Measurements from ENCODE around the gene FOSB. TPM values are rescaled to one million over a fixed set of nuclear protein-coding genes. Genes with fewer than 3 reads are reported as not detected.
A peak's percentile ranks its signal among the peaks of the same experiment; 100 is the strongest.

FOSB gene
- total RNA-seq, 1 experiment from 2014 or later = 1.7 TPM

DNA sequence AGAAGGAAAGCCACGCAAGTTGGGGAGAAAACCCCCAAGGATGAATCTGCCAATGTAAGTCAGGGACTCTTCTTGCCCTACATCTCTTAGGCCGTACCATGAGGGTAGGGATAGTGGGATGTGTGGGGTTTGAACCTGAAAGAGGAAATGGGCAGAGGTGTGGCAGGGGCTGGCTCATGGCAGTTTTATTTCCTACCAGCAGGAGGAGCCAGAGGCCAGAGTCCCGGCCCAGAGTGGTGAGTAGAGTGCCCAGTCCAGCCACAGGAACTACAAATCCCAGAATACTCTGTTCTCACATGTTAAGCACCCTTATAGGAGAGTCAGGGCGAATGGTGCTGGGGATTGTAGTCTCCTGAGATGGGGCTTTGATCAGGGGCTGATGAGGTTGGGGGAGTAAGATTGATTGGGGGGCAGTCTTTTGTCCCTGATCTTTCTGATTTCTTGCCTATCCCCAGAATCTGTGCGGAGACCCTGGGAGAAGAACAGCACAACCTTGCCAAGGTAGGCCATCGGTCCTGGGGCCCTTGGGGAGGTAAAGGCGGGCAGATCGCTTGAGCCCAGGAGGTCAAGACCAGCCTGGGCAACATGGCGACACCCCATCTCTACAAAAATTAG is 56.0 kb downstream of the FOSB start:
- Histone ChIP-seq H3K23ac (ENCODE audit: insufficient read length, low read depth, low read length) (no peak overlapping the region), H4K8ac (replicated peaks; ENCODE audit: insufficient read length, low read depth, low read length) (no peak overlapping the region), H3K23me2 (ENCODE audit: insufficient read length, low read depth, low read length, poor library complexity, severe bottlenecking) (peaks cover 10% of the 10 kb centered on the region), H3K9ac (ENCODE audit: extremely low read depth, insufficient read length, low read length) (no peak overlapping the region), H4K91ac (ENCODE audit: insufficient read length, low read depth, low read length) (no peak overlapping the region), H4K5ac (ENCODE audit: insufficient read length, low read depth, low read length) (no peak overlapping the region), H3K27ac (ENCODE audit: insufficient read length, low read depth, low read length) (no peak overlapping the region), H2BK120ac (ENCODE audit: low read depth, low read length, poor library complexity, severe bottlenecking) (no peak overlapping the region), H2BK15ac (ENCODE audit: low read depth, low read length) (no peak overlapping the region), H2AK5ac (ENCODE audit: insufficient read length, low read length) (no peak overlapping the region), H3K9me3 (ENCODE audit: control insufficient read depth, low read depth, low read length) (no peaks in the 10 kb centered on the region), H3K79me1 (ENCODE audit: insufficient read depth, low read depth, low read length, poor library complexity, severe bottlenecking) (no peaks in the 10 kb centered on the region), H3K18ac (ENCODE audit: insufficient read length, low read depth, low read length) (no peak overlapping the region), H4K20me1 (ENCODE audit: control insufficient read depth, insufficient read depth, insufficient read length) (no peaks in the 10 kb centered on the region), H3K27me3 (ENCODE audit: insufficient read depth, low read length) (no peaks in the 10 kb centered on the region), H3K4ac (ENCODE audit: low read depth, low read length) (no peak overlapping the region), H2AFZ (ENCODE audit: low read length) (no peak overlapping the region), H2BK5ac (ENCODE audit: insufficient read length, low read length) (no peak overlapping the region), H2BK12ac (ENCODE audit: insufficient read length, low read depth, low read length) (no peak overlapping the region), H3T11ph (ENCODE audit: low read length) (no peak overlapping the region), H3K4me1 (ENCODE audit: insufficient read depth, low read length) (no peaks in the 10 kb centered on the region), H3K79me2 (ENCODE audit: insufficient read depth, low read length) (0 out of 2 replicates have a peak, but pooled peaks cover 2% of the 10 kb centered on the region), H3K14ac (ENCODE audit: insufficient read depth, low read length) (no peak overlapping the region), H3K56ac (ENCODE audit: insufficient read length, low read depth, low read length) (no peak overlapping the region), H3K4me2 (ENCODE audit: insufficient read depth, insufficient read length, low read length) (no peak overlapping the region), H2BK20ac (ENCODE audit: low read depth, low read length, poor library complexity, severe bottlenecking) (no peak overlapping the region)
- Mint-ChIP-seq H3K27me3 (ENCODE audit: low read depth) (peaks cover under 1% of the 10 kb centered on the region; the same call in 1 of the 2 replicates), H3K36me3 (ENCODE audit: insufficient read depth in 1 of 3, low read depth in 3 of 3) (peaks cover 30 to 69% (median 47%) of the 10 kb centered on the region in 3 experiments), H3K9me3 (no peaks in the 10 kb centered on the region), H3K27ac (peak overlapping the region; percentile 82 to 86 (median 83); a peak in 4 of 7 replicates), H3K4me1 (peaks cover 16 to 21% of the 10 kb centered on the region in 2 experiments), H3K4me3 (peak overlapping the region in 1 of 2 experiments; percentile 57; a peak in 1 of 5 replicates)
- no CpG with 5 or more reads among the region's 9 CpGs for WGBS (ENCODE audit: extremely low coverage, insufficient read length, low lambda C conversion rate)
- TF ChIP-seq, protein P1, sequence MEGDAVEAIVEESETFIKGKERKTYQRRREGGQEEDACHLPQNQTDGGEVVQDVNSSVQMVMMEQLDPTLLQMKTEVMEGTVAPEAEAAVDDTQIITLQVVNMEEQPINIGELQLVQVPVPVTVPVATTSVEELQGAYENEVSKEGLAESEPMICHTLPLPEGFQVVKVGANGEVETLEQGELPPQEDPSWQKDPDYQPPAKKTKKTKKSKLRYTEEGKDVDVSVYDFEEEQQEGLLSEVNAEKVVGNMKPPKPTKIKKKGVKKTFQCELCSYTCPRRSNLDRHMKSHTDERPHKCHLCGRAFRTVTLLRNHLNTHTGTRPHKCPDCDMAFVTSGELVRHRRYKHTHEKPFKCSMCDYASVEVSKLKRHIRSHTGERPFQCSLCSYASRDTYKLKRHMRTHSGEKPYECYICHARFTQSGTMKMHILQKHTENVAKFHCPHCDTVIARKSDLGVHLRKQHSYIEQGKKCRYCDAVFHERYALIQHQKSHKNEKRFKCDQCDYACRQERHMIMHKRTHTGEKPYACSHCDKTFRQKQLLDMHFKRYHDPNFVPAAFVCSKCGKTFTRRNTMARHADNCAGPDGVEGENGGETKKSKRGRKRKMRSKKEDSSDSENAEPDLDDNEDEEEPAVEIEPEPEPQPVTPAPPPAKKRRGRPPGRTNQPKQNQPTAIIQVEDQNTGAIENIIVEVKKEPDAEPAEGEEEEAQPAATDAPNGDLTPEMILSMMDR (conservative IDR thresholded peaks at IDR 0.05) = peak; percentile 90
- peak; percentile 92 for DNase-seq

Measured in H9 (cell line).